Neuronal stem cell (in vitro differentiated cells): ENCODE measurements around the gene MBOAT7.
"Not testable (repeated sequence)": the region's sequence is repeated elsewhere in the genome, so short reads cannot be mapped to it uniquely, and the experiment has no call there.

Experiments used
- DNase-seq: peaks from one replicate; pipeline ENCODE4 v3.0.0-alpha.2; 2013; ENCODE audit warnings: low spot score
- H2AFZ ChIP-seq: one replicate; pipeline ENCODE4 v1.6.1; 2013; ENCODE audit warnings: mild to moderate bottlenecking, low read length, inconsistent platforms
- H2AK5ac ChIP-seq: 2 replicates; pipeline ENCODE4 v1.6.1; 2013; ENCODE audit warnings: low read depth, mild to moderate bottlenecking, inconsistent platforms, low read length, moderate library complexity, mixed read lengths
- H2BK120ac ChIP-seq: 2 replicates; pipeline ENCODE4 v1.6.1; 2013; ENCODE audit warnings: low read depth, mild to moderate bottlenecking, inconsistent platforms, low read length, moderate library complexity, mixed read lengths
- H2BK12ac ChIP-seq: one replicate; pipeline ENCODE4 v1.6.1; 2013; ENCODE audit warnings: low read length, inconsistent platforms
- H2BK15ac ChIP-seq: 2 replicates; pipeline ENCODE4 v1.6.1; 2013; ENCODE audit warnings: mild to moderate bottlenecking, low read length, inconsistent platforms, mixed read lengths
- H2BK5ac ChIP-seq: one replicate; pipeline ENCODE4 v1.6.1; 2013; ENCODE audit warnings: inconsistent platforms, mild to moderate bottlenecking, low read length, moderate library complexity
- H3K14ac ChIP-seq: one replicate; pipeline ENCODE4 v1.6.1; 2013; ENCODE audit warnings: low read length, inconsistent platforms
- H3K18ac ChIP-seq: 2 replicates; pipeline ENCODE4 v1.6.1; 2013; ENCODE audit warnings: low read length, inconsistent platforms
- H3K23ac ChIP-seq: 2 replicates; pipeline ENCODE4 v1.6.1; 2013; ENCODE audit warnings: low read depth, mild to moderate bottlenecking, mixed read lengths, low read length, inconsistent platforms; ENCODE audit not compliant: poor library complexity
- H3K27ac ChIP-seq: replicated peaks from 3 replicates; pipeline ENCODE4 v1.5.1; 2013; ENCODE audit warnings: low read length, inconsistent platforms
- H3K27me3 ChIP-seq, 3 experiments: 2 replicates each; pipeline ENCODE4 v1.6.1; 2013; ENCODE audit warnings: low read length in 3 of 3, mild to moderate bottlenecking in 2 of 3, inconsistent platforms in 1 of 3, low read depth in 1 of 3, mixed read lengths in 1 of 3, moderate library complexity in 1 of 3; ENCODE audit not compliant: control insufficient read depth in 3 of 3, insufficient read depth in 3 of 3
- H3K36me3 ChIP-seq, 2 donors: replicated peaks in 1 of 2; 2 replicates each; pipeline ENCODE4 v1.6.1; 2013; ENCODE audit warnings: low read length in 2 of 2; ENCODE audit not compliant: control insufficient read depth in 2 of 2, insufficient read depth in 2 of 2
- H3K4ac ChIP-seq: 2 replicates; pipeline ENCODE4 v1.6.1; 2013; ENCODE audit warnings: inconsistent platforms, mild to moderate bottlenecking, low read length, moderate library complexity
- H3K4me1 ChIP-seq, 2 donors: 1 replicate in 1 of 2; 2 replicates in 1 of 2; pipeline ENCODE4 v1.6.1; 2013; ENCODE audit warnings: low read length in 2 of 2, low read depth in 1 of 2; ENCODE audit not compliant: control insufficient read depth in 2 of 2, insufficient read depth in 1 of 2
- H3K4me2 ChIP-seq: one replicate; pipeline ENCODE4 v1.6.1; 2013; ENCODE audit warnings: mild to moderate bottlenecking, low read length, inconsistent platforms; ENCODE audit not compliant: insufficient read depth, poor library complexity, severe bottlenecking
- H3K4me3 ChIP-seq, 2 donors: 2 replicates each; pipeline ENCODE4 v1.5.1; 2013; ENCODE audit warnings: low read length in 2 of 2, mild to moderate bottlenecking in 2 of 2, inconsistent platforms in 1 of 2, moderate library complexity in 1 of 2
- H3K79me1 ChIP-seq: one replicate; pipeline ENCODE4 v1.6.1; 2013; ENCODE audit warnings: low read depth, mild to moderate bottlenecking, inconsistent platforms, low read length, moderate library complexity
- H3K9ac ChIP-seq: one replicate; pipeline ENCODE4 v1.6.1; 2013; ENCODE audit warnings: mild to moderate bottlenecking, low read depth, low read length, inconsistent platforms; ENCODE audit not compliant: poor library complexity
- H3K9me3 ChIP-seq, 2 donors: replicated peaks in 1 of 2; 2 replicates each; pipeline versions ENCODE3 to v1.6.1; 2013; ENCODE audit warnings: low read length in 2 of 2, mild to moderate bottlenecking in 2 of 2, inconsistent platforms in 1 of 2, low read depth in 1 of 2, mixed read lengths in 1 of 2, moderate library complexity in 1 of 2; ENCODE audit not compliant: control insufficient read depth in 2 of 2, insufficient read depth in 1 of 2
- H4K8ac ChIP-seq: one replicate; pipeline ENCODE4 v1.6.1; 2013; ENCODE audit warnings: low read depth, mild to moderate bottlenecking, inconsistent platforms, low read length, moderate library complexity
- H4K91ac ChIP-seq: one replicate; pipeline ENCODE4 v1.6.1; 2013; ENCODE audit warnings: low read length, low read depth, mild to moderate bottlenecking, inconsistent platforms; ENCODE audit not compliant: poor library complexity
- WGBS, 2 donors: extraction: QIAGEN DNeasy Blood & Tissue Kit; methylation state at CpG; one replicate each; pipeline ENCODE4 v1.1.7; 2013; ENCODE audit warnings: missing lambda C conversion rate in 2 of 2, mixed read lengths in 1 of 2; ENCODE audit not compliant: insufficient read length in 2 of 2, insufficient replicate concordance in 1 of 2; ENCODE audit errors: extremely low coverage in 2 of 2; 5-methylcytosine and 5-hydroxymethylcytosine counted together

Gene MBOAT7

DNA sequence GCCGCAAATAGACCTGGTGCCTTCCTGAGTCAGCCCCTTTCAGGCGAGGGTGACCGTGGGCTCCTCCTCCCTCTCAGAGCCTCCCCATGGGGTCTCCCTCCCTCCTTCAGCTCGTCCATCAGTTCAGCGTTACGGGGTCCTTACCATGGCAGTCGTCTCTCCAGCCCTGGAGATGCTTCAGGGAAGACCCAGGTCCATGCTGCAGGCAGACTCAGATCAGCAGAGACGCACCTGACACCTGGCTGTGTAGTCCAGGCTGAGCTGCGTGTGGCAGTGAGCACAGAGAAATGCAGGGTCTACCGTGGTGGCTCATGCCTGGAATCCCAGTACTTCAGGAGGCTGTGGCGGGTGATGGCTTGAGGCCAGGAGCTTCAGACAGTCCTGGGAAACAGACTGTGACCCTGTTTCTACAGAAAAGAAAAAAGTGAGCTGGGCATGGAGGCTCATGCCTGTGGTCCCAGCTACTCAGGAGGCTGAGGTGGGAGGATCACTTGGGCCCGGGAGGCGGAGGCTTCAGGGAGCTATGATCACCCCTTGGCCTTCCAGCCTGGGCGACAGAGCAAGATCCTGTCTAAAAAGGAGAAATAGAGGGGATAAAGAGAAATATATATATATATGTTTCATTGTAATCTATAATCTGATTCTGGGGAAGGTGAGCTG is 34.0 kb upstream of the MBOAT7 start:
- not testable (repeated sequence) for H3K4me2 ChIP-seq, H3K9me3 ChIP-seq, H4K8ac ChIP-seq, H3K4me3 ChIP-seq, H2AFZ ChIP-seq, H2BK15ac ChIP-seq, H3K36me3 ChIP-seq, H2BK12ac ChIP-seq, H3K18ac ChIP-seq, H3K14ac ChIP-seq, H3K9ac ChIP-seq, H3K4ac ChIP-seq, H3K27me3 ChIP-seq, H2BK120ac ChIP-seq, H4K91ac ChIP-seq, H3K79me1 ChIP-seq, H2BK5ac ChIP-seq, H3K23ac ChIP-seq, DNase-seq, H2AK5ac ChIP-seq, H3K4me1 ChIP-seq, H3K27ac ChIP-seq
- WGBS, 2 donors, result no CpG with 5 or more reads among the region's 14 CpGs

DNA sequence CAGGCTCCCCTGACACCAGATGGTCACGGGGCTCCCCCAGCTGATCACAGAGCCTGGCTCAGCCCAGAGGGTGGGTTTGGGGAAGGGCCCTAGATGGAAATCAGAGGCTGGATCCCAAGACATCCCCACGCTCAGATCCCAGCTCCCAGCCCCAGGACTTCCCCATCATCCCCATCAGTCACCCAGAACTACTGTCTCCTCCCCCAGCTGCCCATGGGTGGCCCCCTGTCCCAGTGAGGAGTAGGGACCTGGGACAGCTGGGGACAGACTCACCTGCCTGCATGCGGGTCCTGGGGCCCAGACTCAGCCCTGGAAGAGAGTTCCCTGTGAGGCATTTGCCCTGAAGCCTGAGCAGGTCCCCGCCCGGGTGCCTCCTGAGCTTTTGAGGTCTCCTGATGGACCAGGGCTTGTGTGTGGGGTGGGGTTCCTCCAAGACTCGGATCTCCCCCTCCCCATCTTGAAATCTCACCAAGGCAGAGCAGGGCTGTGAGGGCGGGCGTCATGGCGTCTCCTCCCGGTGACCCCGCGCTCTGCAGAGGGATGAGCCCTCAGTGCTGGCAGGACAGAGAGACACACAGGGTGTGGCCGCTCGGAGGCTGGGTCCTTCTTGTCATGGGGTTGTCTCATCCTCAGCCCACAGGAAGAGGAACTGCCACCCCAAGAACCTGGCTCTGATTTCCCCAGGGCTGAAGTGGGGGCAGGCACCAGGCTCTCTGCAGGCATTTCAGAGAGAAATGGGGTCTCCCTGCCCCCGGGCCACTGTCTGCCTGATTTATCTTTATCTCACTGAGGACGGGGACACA is 33.3 kb upstream of the MBOAT7 start, which contains the start of gene LILRB3:
Gene LILRB3, minus strand, starts transcription at position 534 of the 803 bp plus-strand sequence. Its CDS starts 31 bp downstream, at position 503.
- not testable (repeated sequence) for H3K4me1 ChIP-seq, H2AK5ac ChIP-seq, H3K23ac ChIP-seq, H3K27ac ChIP-seq, H2AFZ ChIP-seq, H3K4me2 ChIP-seq, H3K4me3 ChIP-seq, DNase-seq, H3K9ac ChIP-seq, H3K27me3 ChIP-seq, H3K36me3 ChIP-seq, H4K8ac ChIP-seq, H3K18ac ChIP-seq, H3K79me1 ChIP-seq, H4K91ac ChIP-seq, H3K14ac ChIP-seq, H3K9me3 ChIP-seq, H2BK12ac ChIP-seq, H2BK5ac ChIP-seq, H2BK15ac ChIP-seq, H3K4ac ChIP-seq, H2BK120ac ChIP-seq
- WGBS, 2 donors, result no CpG with 5 or more reads among the region's 16 CpGs

DNA sequence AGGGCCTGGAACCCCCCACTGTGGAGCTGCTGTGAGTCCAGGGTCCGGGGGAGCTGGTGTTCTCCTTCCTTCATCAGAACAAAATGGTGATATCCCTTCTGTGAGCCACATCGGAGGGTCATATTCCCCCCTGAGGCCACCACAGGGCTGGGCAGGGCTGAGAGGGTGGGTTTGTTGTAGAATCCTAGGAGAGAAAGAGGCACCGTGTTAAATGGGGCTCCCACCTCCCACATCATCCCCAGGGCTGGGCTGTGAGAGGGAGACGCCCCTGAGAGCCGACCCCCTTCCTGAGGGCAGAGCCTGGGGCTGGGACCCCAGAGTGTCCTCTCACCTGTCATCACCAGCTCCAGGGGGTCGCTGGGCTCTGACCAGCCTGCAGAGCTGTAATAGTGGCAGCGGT is 32.6 kb upstream of the MBOAT7 start:
- not testable (repeated sequence) for H4K8ac ChIP-seq, DNase-seq, H2AK5ac ChIP-seq, H3K36me3 ChIP-seq, H3K4me1 ChIP-seq, H3K27ac ChIP-seq, H2BK12ac ChIP-seq, H3K4me2 ChIP-seq, H3K9me3 ChIP-seq, H2AFZ ChIP-seq, H3K23ac ChIP-seq, H2BK15ac ChIP-seq, H4K91ac ChIP-seq, H3K14ac ChIP-seq, H3K4me3 ChIP-seq, H2BK5ac ChIP-seq, H3K79me1 ChIP-seq, H2BK120ac ChIP-seq, H3K27me3 ChIP-seq, H3K9ac ChIP-seq, H3K18ac ChIP-seq, H3K4ac ChIP-seq
- WGBS, 2 donors, result no CpG with 5 or more reads among the region's 7 CpGs

DNA sequence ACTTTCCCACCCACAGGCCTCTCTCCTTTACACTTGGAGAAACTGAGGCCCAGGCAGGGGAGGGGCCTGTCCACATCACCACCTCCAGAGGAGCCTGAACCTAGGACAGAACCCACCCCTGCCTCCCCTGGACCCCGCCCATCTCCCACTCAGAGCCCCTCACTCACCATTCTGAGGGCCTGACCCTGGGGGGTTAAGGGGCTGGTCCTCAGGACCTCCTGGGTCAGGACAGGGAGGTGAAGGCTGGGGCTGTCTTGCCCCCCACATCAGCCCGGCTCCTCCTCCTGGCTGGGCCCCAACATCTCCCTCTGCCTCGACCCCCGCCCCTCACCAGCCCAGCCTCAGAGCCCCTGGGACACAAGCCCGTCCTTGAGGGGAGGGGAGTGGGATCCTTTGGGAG is 30.3 kb upstream of the MBOAT7 start:
- H4K91ac ChIP-seq, H2BK120ac ChIP-seq, H3K23ac ChIP-seq, H4K8ac ChIP-seq, H3K9ac ChIP-seq, H3K18ac ChIP-seq, H3K4me2 ChIP-seq, H2BK12ac ChIP-seq, H2BK5ac ChIP-seq, H2BK15ac ChIP-seq, H2AK5ac ChIP-seq, H3K4me3 ChIP-seq, H2AFZ ChIP-seq, H3K27ac ChIP-seq, H3K14ac ChIP-seq, H3K4me1 ChIP-seq, H3K4ac ChIP-seq, H3K36me3 ChIP-seq, DNase-seq, H3K79me1 ChIP-seq, H3K9me3 ChIP-seq, H3K27me3 ChIP-seq: not testable (repeated sequence)
- WGBS, 2 donors, result no CpG with 5 or more reads among the region's 5 CpGs
